Measurements from ENCODE around the gene NBPF3.
"Not testable (repeated sequence)": the region's sequence is repeated elsewhere in the genome, so short reads cannot be mapped to it uniquely, and the experiment has no call there.

The NBPF3 gene

DNA sequence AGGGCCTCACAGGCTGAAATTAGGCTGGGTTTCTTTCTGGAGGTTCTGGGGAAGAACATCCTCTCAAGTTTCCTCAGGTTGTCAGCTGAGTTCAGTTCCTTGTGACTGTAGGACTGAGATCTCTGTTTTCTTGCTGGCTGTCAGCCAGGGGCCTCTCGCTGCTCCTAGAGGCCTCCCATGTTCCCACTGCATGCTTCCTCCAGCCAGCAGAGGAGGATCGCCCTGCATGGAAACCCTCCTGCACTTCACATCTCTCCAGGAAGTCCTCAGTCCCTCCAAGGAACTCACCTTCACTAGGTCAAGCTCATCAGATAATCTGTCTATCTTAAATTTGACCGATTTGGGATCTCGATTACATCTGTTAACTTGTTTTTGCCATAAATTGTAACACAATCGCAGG is 15.0 kb downstream of the NBPF3 start:
- not testable (repeated sequence) for H3K4me2 ChIP-seq (ENCODE audit: low read length); H3K23ac ChIP-seq (ENCODE audit: low read length); H3K9ac ChIP-seq (ENCODE audit: low read length); H2BK120ac ChIP-seq (ENCODE audit: insufficient read depth, low read length, poor library complexity); H3K4me1 ChIP-seq (ENCODE audit: control insufficient read depth in 1 of 2, insufficient read depth in 2 of 2, low read length in 2 of 2); H3K4me3 ChIP-seq (ENCODE audit: low read depth, low read length); H2BK5ac ChIP-seq (ENCODE audit: low read depth, low read length, poor library complexity); H2BK12ac ChIP-seq (ENCODE audit: low read length); H3K4ac ChIP-seq (ENCODE audit: low read depth, low read length); H4K91ac ChIP-seq (ENCODE audit: low read depth, low read length); H3K9me3 ChIP-seq (ENCODE audit: insufficient read depth, low read depth, low read length); H3K18ac ChIP-seq (ENCODE audit: low read length); H3K27me3 ChIP-seq (ENCODE audit: insufficient read depth, low read length); H2AFZ ChIP-seq (ENCODE audit: insufficient read depth, low read length, poor library complexity); H4K12ac ChIP-seq (ENCODE audit: low read depth, low read length); H4K8ac ChIP-seq (ENCODE audit: low read depth, low read length); DNase-seq; H3K79me1 ChIP-seq (ENCODE audit: low read length); H3K79me2 ChIP-seq (ENCODE audit: control insufficient read depth, insufficient read depth, low read length, poor library complexity); H2AK5ac ChIP-seq (ENCODE audit: low read length); H3K14ac ChIP-seq (ENCODE audit: low read length); H3K27ac ChIP-seq (ENCODE audit: low read depth, low read length); H3K36me3 ChIP-seq (ENCODE audit: control insufficient read depth in 1 of 2, insufficient read depth in 2 of 2, low read length in 2 of 2)
- WGBS (ENCODE audit: extremely low coverage, insufficient coverage, insufficient read length), result no CpG with 5 or more reads among the region's 5 CpGs

- Histone ChIP-seq H3K79me1 (ENCODE audit: low read length) (no peaks in the 10 kb centered on the region), H3K23ac (ENCODE audit: low read length) (no peak overlapping the region), H3K27me3 (ENCODE audit: insufficient read depth, low read length) (no peaks in the 10 kb centered on the region), H4K8ac (ENCODE audit: low read depth, low read length) (no peak overlapping the region), H3K9ac (ENCODE audit: low read length) (no peak overlapping the region), H3K14ac (ENCODE audit: low read length) (no peak overlapping the region), H3K9me3 (ENCODE audit: insufficient read depth, low read depth, low read length) (no peaks in the 10 kb centered on the region), H3K18ac (ENCODE audit: low read length) (no peak overlapping the region), H3K27ac (ENCODE audit: low read depth, low read length) (no peak overlapping the region), H4K12ac (ENCODE audit: low read depth, low read length) (no peak overlapping the region), H3K4me1 (ENCODE audit: control insufficient read depth in 1 of 2, insufficient read depth in 2 of 2, low read length in 2 of 2) (peaks cover 0 to 4% of the 10 kb centered on the region in 2 experiments), H4K91ac (ENCODE audit: low read depth, low read length) (no peak overlapping the region), H2AK5ac (ENCODE audit: low read length) (no peak overlapping the region), H3K4me2 (ENCODE audit: low read length) (no peak overlapping the region), H3K4me3 (ENCODE audit: low read depth, low read length) (no peak overlapping the region), H2BK5ac (ENCODE audit: low read depth, low read length, poor library complexity) (no peak overlapping the region), H3K36me3 (ENCODE audit: control insufficient read depth in 1 of 2, insufficient read depth in 2 of 2, low read length in 2 of 2) (no peaks in the 10 kb centered on the region), H2BK120ac (ENCODE audit: insufficient read depth, low read length, poor library complexity) (no peak overlapping the region), H3K4ac (ENCODE audit: low read depth, low read length) (no peak overlapping the region), H3K79me2 (ENCODE audit: control insufficient read depth, insufficient read depth, low read length, poor library complexity) (no peaks in the 10 kb centered on the region), H2BK12ac (ENCODE audit: low read length) (no peak overlapping the region), H2AFZ (ENCODE audit: insufficient read depth, low read length, poor library complexity) (no peak overlapping the region)
- DNase-seq, result no peak
- WGBS (ENCODE audit: extremely low coverage, insufficient coverage, insufficient read length), result no CpG with 5 or more reads among the region's 1 CpG
Measured at GRCh38 chr1:21457654-21458053, 17.7 kb downstream of the NBPF3 start.

- not testable (repeated sequence) for H3K9ac ChIP-seq (ENCODE audit: low read length); H2BK12ac ChIP-seq (ENCODE audit: low read length); H3K23ac ChIP-seq (ENCODE audit: low read length); H3K18ac ChIP-seq (ENCODE audit: low read length); H4K91ac ChIP-seq (ENCODE audit: low read depth, low read length); H3K4ac ChIP-seq (ENCODE audit: low read depth, low read length); H3K36me3 ChIP-seq (ENCODE audit: control insufficient read depth in 1 of 2, insufficient read depth in 2 of 2, low read length in 2 of 2); H4K12ac ChIP-seq (ENCODE audit: low read depth, low read length); H2BK120ac ChIP-seq (ENCODE audit: insufficient read depth, low read length, poor library complexity); H2BK5ac ChIP-seq (ENCODE audit: low read depth, low read length, poor library complexity); H2AFZ ChIP-seq (ENCODE audit: insufficient read depth, low read length, poor library complexity); DNase-seq; H4K8ac ChIP-seq (ENCODE audit: low read depth, low read length); H3K79me1 ChIP-seq (ENCODE audit: low read length); H3K27ac ChIP-seq (ENCODE audit: low read depth, low read length); H3K4me2 ChIP-seq (ENCODE audit: low read length); H3K4me1 ChIP-seq (ENCODE audit: control insufficient read depth in 1 of 2, insufficient read depth in 2 of 2, low read length in 2 of 2); H3K14ac ChIP-seq (ENCODE audit: low read length); H3K9me3 ChIP-seq (ENCODE audit: insufficient read depth, low read depth, low read length); H3K27me3 ChIP-seq (ENCODE audit: insufficient read depth, low read length); H3K79me2 ChIP-seq (ENCODE audit: control insufficient read depth, insufficient read depth, low read length, poor library complexity); H3K4me3 ChIP-seq (ENCODE audit: low read depth, low read length); H2AK5ac ChIP-seq (ENCODE audit: low read length)
Measured at GRCh38 chr1:21465127-21465526, 25.2 kb downstream of the NBPF3 start.

DNA sequence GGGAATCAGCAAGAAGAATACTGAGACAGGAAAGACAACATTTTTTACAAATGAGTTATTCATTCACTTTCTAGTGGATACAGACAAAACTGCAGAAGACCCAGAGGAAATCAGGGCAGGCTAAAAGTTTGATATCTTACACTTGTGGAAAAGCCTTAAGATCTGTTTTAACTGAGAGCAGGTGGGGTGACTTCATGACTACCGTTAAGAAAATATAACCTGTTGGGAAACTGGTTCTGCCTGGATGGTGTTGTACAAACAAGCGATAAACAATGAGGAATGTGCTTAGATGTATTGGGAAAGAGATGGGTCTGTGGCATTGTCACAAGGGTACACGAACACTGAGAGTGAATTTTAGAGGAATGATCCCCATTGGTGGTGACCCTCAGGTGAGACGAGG is 28.0 kb downstream of the NBPF3 start:
- H3K14ac ChIP-seq (ENCODE audit: low read length); H3K18ac ChIP-seq (ENCODE audit: low read length); H3K4ac ChIP-seq (ENCODE audit: low read depth, low read length); H3K36me3 ChIP-seq (ENCODE audit: control insufficient read depth in 1 of 2, insufficient read depth in 2 of 2, low read length in 2 of 2); H3K9me3 ChIP-seq (ENCODE audit: insufficient read depth, low read depth, low read length); H3K27me3 ChIP-seq (ENCODE audit: insufficient read depth, low read length); H4K8ac ChIP-seq (ENCODE audit: low read depth, low read length); H3K23ac ChIP-seq (ENCODE audit: low read length); H3K27ac ChIP-seq (ENCODE audit: low read depth, low read length); H4K12ac ChIP-seq (ENCODE audit: low read depth, low read length); H3K4me2 ChIP-seq (ENCODE audit: low read length); H3K79me2 ChIP-seq (ENCODE audit: control insufficient read depth, insufficient read depth, low read length, poor library complexity); H3K4me1 ChIP-seq (ENCODE audit: control insufficient read depth in 1 of 2, insufficient read depth in 2 of 2, low read length in 2 of 2); H3K9ac ChIP-seq (ENCODE audit: low read length); H4K91ac ChIP-seq (ENCODE audit: low read depth, low read length); H2AK5ac ChIP-seq (ENCODE audit: low read length); H3K4me3 ChIP-seq (ENCODE audit: low read depth, low read length); H2BK5ac ChIP-seq (ENCODE audit: low read depth, low read length, poor library complexity); H2AFZ ChIP-seq (ENCODE audit: insufficient read depth, low read length, poor library complexity); H2BK12ac ChIP-seq (ENCODE audit: low read length); H3K79me1 ChIP-seq (ENCODE audit: low read length); H2BK120ac ChIP-seq (ENCODE audit: insufficient read depth, low read length, poor library complexity): not testable (repeated sequence)
- DNase-seq, result peak in 1 of 2 donors; percentile 72
- WGBS (ENCODE audit: extremely low coverage, insufficient coverage, insufficient read length), result no CpG with 5 or more reads among the region's 4 CpGs

Measured in trophoblast cell (in vitro differentiated cells and primary cell).